NCI-H345 (cell line): ENCODE measurements around the gene FOXP3.

Source experiments
- DNase-seq: peaks from one replicate; lab custom pipeline; 2025; lab: John Stamatoyannopoulos, UW

The FOXP3 gene

GRCh38 chrX:49250066-49250465 lies 14.4 kb downstream of the FOXP3 start:
- no peak for DNase-seq

- no peak for DNase-seq
These were observed 14.9 kb downstream of the FOXP3 start for GRCh38 chrX:49249616-49250015.

GRCh38 chrX:49249071-49249470 lies 15.4 kb downstream of the FOXP3 start:
- no peak for DNase-seq

- DNase-seq, result peak; percentile 2
These were observed 16.3 kb downstream of the FOXP3 start for GRCh38 chrX:49247916-49248811.

GRCh38 chrX:49247346-49247745 lies 17.2 kb downstream of the FOXP3 start:
- no peak for DNase-seq

- no peak for DNase-seq
These were observed 18.0 kb downstream of the FOXP3 start for GRCh38 chrX:49246541-49246940.

GRCh38 chrX:49244207-49244606 lies 20.3 kb downstream of the FOXP3 start:
- DNase-seq, result no peak

GRCh38 chrX:49243166-49243565 lies 21.3 kb downstream of the FOXP3 start:
- DNase-seq, result no peak

- no peak for DNase-seq
These were observed 21.9 kb downstream of the FOXP3 start for GRCh38 chrX:49242545-49243066.

GRCh38 chrX:49238735-49239134 lies 25.8 kb downstream of the FOXP3 start:
- no peak for DNase-seq

- DNase-seq, result no peak
These were observed 27.4 kb downstream of the FOXP3 start for GRCh38 chrX:49237060-49237459.

- DNase-seq, result no peak
These were observed 30.5 kb downstream of the FOXP3 start for GRCh38 chrX:49233887-49234555.

GRCh38 chrX:49233176-49233575 lies 31.3 kb downstream of the FOXP3 start, which contains the start of gene CACNA1F:
CACNA1F (minus strand) TSS chrX:49233340; CDS start chrX:49233309, 31 bp downstream.
- DNase-seq, result no peak

- DNase-seq, result no peak
These were observed 32.0 kb downstream of the FOXP3 start for GRCh38 chrX:49232525-49232924.

GRCh38 chrX:49231333-49232000 lies 33.0 kb downstream of the FOXP3 start:
- no peak for DNase-seq

GRCh38 chrX:49230500-49231232 lies 33.8 kb downstream of the FOXP3 start:
- peak; percentile 77 for DNase-seq

GRCh38 chrX:49228185-49228584 lies 36.3 kb downstream of the FOXP3 start:
- no peak for DNase-seq

GRCh38 chrX:49227726-49228125 lies 36.8 kb downstream of the FOXP3 start:
- no peak for DNase-seq

GRCh38 chrX:49226946-49227345 lies 37.6 kb downstream of the FOXP3 start:
- no peak for DNase-seq

GRCh38 chrX:49225858-49226257 lies 38.7 kb downstream of the FOXP3 start:
- DNase-seq, result no peak

- no peak for DNase-seq
These were observed 42.6 kb downstream of the FOXP3 start for GRCh38 chrX:49221868-49222267.

GRCh38 chrX:49220100-49220499 lies 44.4 kb downstream of the FOXP3 start:
- no peak for DNase-seq
